ENCODE results near the gene BCAS4. TPM values are rescaled to one million over a fixed set of nuclear protein-coding genes. Genes with fewer than 3 reads are reported as not detected.

BCAS4 gene
- polyA plus RNA-seq, 4 donors = 4.2 to 6.9 (median 5.4) TPM

DNA sequence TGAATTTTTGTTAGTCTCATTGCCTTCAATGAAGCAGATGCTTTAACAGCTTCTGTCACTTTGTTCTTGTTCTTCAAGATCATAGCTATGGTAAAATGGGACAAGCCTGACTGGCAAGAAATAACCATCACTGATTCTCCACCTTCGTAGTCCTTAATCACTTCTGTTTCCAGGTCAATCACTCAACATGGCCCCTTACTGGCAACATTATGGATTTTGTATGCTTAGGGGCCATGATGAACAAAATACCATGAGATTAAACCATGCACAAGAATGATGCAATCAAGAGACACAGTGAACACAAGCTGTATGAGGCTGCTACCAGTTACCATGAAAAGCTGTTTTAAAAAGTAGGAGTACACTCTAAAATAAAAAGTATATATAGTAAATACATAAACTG is 103.6 kb downstream of the BCAS4 start:
- DNase-seq (ENCODE audit: low read depth in 4 of 4, low spot score in 3 of 4) = no peak

DNA sequence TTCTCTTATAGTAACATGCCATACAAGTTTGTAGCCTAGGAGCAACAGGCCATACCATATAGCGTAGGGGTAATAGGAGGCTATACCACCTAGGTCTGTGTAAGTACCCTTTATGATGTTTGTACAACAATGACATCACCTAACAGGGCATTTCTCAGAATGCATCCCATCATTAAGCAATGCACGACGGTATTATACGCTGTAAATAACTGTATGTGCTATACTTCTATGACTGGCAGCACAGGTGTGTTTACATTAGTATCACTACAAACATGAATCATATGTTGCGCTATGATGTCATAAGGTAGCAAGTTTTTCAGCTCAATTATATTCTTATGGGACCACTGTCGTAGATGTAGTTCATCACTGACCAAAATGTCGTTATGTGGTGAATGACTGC is 105.4 kb downstream of the BCAS4 start:
- no peak for DNase-seq (ENCODE audit: low read depth in 4 of 4, low spot score in 3 of 4)

DNA sequence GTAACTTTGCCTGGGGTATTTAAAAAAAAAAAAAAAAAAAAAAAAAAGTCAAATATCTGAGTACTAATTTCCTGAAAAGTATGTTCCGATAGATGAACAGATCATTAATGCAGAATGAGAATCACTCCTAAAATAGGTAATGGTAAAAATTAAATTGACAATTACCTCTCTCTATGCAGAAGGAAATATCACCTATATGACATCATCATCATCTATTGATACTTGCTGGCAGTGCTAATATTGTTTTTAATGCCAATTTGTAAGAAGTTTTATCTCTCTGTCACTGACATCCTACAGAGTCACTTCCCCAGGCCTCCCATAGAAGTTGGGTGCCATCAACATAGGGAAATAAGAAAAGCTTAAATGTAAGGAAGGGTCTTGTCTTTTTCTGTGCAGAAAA is 106.4 kb downstream of the BCAS4 start:
- no peak for DNase-seq (ENCODE audit: low read depth in 4 of 4, low spot score in 3 of 4)

DNA sequence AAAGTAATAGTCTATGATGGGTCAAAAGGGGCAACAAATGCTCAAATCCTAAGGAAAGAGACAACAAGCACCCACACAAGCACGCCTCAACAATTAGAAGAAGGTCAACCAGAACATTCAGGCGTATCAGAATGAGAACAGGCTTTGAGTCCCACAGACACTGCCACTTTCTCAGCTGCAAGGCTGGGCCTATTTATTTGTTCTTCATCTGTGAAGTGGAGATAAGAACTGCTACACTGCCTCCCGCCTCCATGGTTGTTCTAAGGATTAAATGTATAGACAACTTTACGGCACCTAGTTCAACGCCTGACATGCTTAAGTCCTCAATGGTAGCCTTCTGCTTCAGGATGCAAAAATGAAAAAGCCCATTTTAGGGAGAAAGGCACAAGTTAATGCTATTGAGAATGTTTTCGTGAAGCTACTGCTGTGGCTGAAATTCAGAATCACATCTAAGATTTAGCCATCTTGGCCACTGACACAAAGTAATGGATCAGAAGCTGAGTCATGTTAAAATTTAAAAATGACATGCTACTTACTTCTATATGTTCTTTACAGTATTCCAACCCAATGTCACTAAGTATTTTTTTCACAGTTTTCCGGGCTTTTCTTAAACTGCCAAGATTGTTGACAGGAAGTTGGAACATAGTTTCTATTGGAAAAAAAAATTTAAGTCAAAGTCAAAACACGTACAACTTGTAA is 108.6 kb downstream of the BCAS4 start:
- no peak for DNase-seq (ENCODE audit: low read depth in 4 of 4, low spot score in 3 of 4)

DNA sequence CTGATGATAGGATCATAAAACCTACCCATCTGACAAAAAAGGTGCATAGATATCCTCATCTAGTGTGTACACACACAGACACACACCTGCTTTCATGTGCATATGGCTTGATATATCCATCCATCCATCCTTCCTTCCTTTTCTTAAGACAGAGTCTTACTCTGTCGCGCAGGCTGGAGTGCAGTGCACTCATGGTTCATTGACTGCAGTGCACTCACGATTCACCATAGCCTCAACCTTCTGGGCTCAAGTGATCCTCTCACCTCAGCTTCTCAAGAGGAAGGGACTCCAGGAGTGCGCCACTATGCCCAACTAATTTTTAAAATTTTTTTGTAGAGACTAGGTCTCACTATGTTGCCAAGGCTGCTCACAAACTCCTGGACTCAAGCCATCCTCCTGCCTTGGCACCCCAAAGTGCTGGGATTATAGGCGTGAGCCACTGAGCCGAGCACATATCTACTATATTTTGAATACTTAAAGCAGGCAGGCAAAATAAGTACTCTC is 109.3 kb downstream of the BCAS4 start:
- no peak for DNase-seq (ENCODE audit: low read depth in 4 of 4, low spot score in 3 of 4)

DNA sequence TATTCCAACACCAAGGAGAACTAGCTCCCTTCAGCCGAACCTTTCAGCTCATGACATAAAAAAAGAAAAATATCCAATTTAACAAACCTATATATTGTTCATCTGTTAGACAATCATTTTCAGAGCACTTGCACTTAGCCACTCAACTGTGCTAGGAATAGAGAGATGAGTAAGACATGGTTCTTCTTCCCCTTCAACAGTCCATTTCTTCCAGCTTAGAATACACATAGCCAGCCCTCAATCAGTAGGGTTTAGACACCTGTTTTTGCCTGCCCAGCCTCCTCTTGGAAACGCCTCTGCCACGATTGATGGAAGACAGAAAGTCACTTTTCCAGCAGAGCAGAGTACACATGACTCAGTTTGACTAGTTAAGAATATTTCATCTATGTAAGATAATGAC is 114.6 kb downstream of the BCAS4 start:
- no peak for DNase-seq (ENCODE audit: low read depth in 4 of 4, low spot score in 3 of 4)

DNA sequence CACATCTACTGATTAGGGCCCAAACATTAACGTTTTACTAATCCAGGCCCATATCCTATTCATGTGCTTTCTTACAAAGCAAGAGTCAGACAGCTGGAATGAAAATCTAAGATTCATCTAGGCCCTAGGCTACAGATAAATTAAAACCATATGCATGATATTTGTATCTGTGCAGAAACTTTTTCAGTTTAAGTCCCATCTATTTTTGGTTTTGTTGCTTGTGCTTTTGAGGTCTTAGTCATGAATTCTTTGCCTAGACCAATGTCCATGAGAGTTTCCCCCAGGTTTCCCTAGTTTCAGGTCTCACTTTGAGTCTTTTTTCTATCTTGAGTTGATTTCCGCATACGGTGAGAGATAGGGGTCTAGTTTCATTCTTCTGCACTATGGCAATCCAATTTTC is 116.2 kb downstream of the BCAS4 start:
- no peak for DNase-seq (ENCODE audit: low read depth in 4 of 4, low spot score in 3 of 4)

DNA sequence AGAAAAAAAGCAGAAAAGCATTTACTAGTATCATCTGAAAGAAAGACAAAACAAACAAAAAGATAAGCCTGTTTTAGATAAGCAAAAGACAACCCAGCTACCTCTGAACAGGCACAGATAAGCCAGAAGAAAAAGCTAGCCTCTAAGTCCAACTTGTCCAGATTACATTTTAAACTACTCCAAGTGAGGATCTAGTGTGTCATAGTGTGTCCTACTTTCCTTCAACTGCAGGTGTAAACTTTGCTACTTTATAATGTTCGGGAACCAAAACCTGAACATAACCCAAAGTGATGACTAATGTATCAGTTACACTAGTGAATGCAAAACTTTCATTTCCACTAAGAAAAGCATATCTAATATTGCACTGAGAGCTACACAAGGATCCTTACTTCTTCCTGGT is 116.9 kb downstream of the BCAS4 start:
- DNase-seq (ENCODE audit: low read depth in 4 of 4, low spot score in 3 of 4) = no peak

DNA sequence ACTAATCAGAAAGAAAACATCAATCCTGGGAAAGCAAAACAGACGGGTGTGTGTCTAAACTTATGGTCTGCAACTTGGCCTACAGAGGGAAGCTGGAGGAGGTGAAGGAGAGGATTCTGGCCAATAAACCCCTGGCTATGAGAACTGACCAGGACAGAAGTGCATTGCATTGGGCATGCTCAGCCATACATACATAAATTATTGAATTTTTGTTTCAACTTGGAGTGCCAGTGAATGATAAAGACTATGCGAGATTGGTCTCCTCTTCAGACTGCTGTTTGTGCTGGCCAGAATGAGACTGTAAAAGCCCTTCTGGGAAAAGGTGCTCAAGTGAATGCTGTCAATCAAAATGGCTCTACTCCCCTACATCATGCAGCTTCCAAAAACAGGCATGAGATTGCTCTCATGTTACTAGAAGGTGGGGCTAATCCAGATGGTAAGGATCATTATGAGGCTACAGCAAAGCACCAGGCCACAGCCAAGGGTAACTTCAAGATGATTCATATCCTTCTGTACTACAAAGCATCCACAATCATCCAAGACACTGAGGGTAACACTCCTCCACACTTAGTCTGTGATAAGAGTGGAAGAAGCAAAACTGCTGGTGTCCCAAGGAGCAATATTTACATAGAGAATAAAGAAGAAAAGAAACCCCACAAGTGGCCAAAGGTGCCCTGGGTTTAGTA is 119.0 kb downstream of the BCAS4 start:
- no peak for DNase-seq (ENCODE audit: low read depth in 4 of 4, low spot score in 3 of 4)

DNA sequence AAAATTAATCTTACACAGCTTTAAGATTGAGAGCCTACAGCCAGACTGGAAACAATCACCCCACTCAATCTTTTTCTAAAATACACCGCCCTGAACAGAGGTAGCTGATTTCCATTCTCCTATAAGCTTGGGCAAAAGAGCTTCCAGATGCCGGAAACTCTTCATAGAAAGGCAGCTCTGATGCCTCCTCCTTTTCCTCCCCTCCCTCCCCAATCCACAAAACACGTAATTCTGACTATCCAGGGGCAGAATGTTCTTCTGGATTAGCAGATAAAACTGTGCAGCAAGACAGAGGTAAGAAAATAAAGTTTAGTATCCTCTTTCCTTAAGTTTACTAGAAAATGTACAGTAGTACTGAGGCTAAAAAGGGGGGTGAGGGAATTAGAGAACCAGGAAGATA is 120.6 kb downstream of the BCAS4 start:
- DNase-seq (ENCODE audit: low read depth in 4 of 4, low spot score in 3 of 4) = no peak

DNA sequence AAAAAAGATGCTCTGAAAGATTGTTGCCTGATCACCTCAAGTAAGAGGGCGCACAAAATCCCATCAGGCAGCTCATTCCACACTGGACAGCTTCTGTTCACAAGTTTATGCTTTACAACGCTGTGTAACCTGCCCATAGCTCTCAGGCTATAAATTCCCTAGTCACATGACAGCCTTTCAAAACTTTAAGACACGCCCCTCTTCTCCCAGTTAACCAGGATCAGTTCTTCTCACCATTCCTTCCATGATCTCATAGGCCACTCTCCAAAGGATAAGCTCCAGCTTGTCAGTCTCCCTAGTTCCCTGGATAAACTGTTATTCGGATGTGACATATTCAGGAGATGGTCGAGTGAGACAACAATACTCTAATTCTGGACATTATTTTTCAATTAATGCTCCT is 121.4 kb downstream of the BCAS4 start:
- DNase-seq (ENCODE audit: low read depth in 4 of 4, low spot score in 3 of 4) = no peak

DNA sequence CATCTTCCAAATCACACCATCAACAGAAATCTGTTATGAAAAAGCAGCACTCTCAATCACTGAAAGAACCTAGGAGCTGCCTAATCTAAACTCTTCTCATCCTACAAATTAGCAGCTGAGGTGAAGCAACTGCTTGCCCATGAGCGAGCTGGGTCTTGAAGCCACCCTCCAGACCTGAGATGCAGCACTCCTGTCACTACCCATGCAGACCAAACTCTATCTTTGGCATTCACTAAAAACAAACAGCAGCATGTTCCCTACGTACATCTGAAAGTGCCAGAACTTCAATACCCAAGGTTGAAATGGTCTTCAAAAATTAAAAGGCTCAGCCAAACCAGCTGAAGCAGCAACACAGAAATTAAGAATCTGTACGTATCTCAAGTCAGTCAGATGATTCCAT is 122.1 kb downstream of the BCAS4 start:
- no peak for DNase-seq (ENCODE audit: low read depth in 4 of 4, low spot score in 3 of 4)

DNA sequence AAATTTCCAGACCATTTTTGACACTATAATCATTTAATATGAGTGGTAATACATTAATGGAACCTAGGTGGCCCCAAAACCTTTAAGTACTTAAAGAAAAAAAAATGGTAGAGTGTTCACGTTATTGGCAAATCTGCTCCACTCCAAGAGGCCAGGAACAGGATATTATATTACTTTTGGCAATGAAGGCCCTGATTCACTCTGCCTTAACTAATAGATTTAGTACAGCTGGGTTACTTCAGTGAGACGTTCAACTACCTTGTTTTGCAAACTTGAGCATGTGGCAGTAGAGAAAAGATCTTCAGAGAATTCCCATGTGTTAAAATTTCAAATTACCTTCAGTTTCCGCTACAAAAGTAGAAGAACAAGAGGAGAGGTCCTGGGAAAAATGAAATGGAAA is 123.5 kb downstream of the BCAS4 start:
- no peak for DNase-seq (ENCODE audit: low read depth in 4 of 4, low spot score in 3 of 4)

DNA sequence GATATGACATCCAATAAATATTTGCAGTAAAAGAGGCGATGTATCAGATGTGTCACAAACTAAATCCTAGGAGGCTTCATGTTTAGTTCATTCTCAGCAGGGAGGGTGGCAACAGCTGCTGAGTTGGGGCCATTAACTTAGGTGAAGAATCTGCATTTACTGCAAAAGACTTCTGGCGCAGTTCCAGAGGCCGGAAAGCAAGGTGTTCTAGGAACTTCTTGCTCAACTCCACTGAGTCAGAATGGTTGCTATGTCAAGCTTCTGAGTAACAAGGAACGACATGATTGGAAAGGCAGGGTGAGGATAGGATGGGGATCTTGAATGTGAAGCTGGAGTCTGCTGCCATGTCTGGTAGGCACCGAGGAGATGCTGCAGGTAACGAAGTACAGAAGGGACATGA is 124.7 kb downstream of the BCAS4 start:
- no peak for DNase-seq (ENCODE audit: low read depth in 4 of 4, low spot score in 3 of 4)

DNA sequence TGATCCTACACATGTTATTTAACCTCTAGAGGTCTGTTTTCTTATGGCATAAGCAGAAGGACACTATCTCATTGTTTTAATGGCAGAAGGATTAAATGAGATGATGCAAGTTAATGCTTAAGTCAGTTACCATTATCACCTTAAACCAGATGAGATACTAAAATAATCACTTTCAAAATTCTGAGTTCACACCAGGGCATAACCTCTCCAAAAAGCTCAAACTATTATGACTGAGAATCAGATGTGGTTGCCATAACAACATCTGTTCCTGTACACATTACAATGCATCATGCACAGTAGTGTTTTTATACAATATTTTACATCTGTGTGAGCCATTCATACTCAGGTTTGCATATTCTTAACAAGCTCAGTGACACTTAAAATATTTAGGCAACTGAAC is 126.1 kb downstream of the BCAS4 start:
- no peak for DNase-seq (ENCODE audit: low read depth in 4 of 4, low spot score in 3 of 4)

DNA sequence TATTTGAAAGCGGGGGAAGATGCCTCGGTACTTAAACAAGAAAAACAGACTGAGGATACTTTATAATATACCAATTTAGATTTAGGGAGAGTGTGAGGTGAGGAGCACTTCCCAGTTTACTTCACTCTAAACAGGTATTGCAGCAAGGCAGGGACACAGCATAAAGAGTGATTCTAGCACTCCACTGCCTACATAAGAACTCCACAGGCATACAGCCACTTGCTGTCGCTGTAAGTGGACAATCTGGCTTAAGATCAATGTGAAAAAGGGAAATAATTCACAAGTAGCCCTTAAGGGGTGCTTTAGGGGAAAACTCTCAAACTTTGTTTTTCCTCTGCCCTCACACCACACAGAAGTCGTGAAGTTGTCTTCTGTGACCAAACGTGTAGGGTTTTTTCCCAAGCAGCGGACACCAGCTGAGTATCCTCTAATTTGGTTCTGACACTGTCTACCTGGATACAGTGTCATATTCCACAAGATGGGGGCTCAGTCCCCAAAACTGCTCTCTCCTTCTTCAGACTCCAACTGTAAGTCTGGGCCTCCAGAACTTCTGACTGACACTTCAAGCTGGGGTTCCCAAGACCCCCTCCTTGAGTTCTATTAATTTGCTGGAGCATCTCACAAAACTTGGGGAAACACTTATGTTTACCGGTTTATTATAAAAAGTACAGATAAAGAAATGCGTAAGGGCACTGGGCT is 127.1 kb downstream of the BCAS4 start:
- DNase-seq (ENCODE audit: low read depth in 4 of 4, low spot score in 3 of 4) = no peak

DNA sequence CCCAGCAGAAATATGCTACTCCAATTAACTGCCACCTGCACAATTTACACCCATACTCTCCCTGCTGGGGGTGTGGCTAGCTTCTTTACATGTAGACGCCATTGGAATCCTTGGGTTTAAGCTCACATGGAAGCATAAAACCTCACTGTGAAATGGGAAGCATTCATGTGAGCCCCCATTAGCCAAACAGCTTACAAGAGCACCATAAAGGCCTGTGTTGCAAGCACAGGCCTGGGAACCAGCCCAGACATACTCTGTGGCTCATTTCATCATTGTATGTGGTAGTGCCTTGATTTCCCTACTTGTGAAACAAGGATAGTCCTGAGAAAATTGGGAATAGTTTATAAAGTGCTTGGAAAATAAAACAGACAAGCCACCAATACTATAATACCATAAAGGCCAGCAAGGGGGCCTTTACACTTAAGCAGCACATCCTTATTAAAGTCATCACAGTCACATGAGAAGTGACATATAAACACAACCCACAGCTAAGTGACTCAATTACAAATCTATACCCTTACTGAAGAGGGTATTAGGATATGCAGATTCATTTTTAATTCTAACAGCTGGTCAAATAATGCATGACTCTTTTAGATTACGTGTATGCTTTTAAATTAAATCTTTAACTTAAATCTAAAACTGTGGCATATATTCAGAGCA is 129.5 kb downstream of the BCAS4 start:
- DNase-seq (ENCODE audit: low read depth in 4 of 4, low spot score in 3 of 4) = no peak

DNA sequence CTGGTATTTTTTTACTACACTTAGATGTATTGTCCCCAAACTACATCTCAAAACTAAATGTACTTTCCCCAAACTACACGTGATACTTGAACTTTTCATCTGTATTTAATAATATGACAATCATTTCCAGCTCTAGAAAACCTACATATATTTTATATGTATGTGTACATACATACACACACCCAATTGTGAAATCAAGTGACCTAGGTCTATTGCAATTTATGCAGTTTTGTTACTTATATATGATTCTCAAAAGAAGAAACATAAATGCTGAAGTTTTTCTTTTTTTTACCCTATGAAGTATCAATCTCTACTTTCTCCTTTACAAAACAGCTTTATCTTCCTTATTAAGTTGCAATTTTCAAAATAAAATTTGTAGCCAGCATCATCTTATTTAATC is 131.7 kb downstream of the BCAS4 start:
- DNase-seq (ENCODE audit: low read depth in 4 of 4, low spot score in 3 of 4) = no peak

All from right renal pelvis (tissue), 4 donors.